ENCODE measurements around the gene FUCA1.
A peak's percentile ranks its signal among the peaks of the same experiment; 100 is the strongest.
"Not testable (repeated sequence)": the region's sequence is repeated elsewhere in the genome, so short reads cannot be mapped to it uniquely, and the experiment has no call there.

FUCA1 gene

GRCh38 chr1:23903754-23904153, 35.7 kb upstream of the FUCA1 start:
- no peaks in the 10 kb centered on the region for H3K9me3 Mint-ChIP-seq
- ATAC-seq, result no peak
- no peak overlapping the region for H3K27ac Mint-ChIP-seq
- DNase-seq (ENCODE audit: low spot score in 2 of 2), result no peak
- H3K36me3 Mint-ChIP-seq, result peaks cover 33% of the 10 kb centered on the region
- H3K4me3 Mint-ChIP-seq, result no peak overlapping the region
- peaks cover 44% of the 10 kb centered on the region for H3K4me1 Mint-ChIP-seq

GRCh38 chr1:23902321-23903278, 34.5 kb upstream of the FUCA1 start:
- H3K27ac Mint-ChIP-seq, result no peak overlapping the region

GRCh38 chr1:23900017-23900416, 31.9 kb upstream of the FUCA1 start:
- not testable (repeated sequence) for ATAC-seq; H3K9me3 Mint-ChIP-seq; H3K4me3 Mint-ChIP-seq; DNase-seq (ENCODE audit: low spot score in 2 of 2)
- Mint-ChIP-seq H3K27ac (peak overlapping the region; percentile 76), H3K4me1 (peaks cover 34% of the 10 kb centered on the region), H3K36me3 (peaks cover 29% of the 10 kb centered on the region)

More at GRCh38 chr1:23902321-23903278, 34.5 kb upstream of the FUCA1 start:
- ATAC-seq (no peak), DNase-seq (ENCODE audit: low spot score in 2 of 2) (no peak)
- Mint-ChIP-seq H3K4me3 (no peak overlapping the region), H3K9me3 (no peaks in the 10 kb centered on the region), H3K36me3 (peaks cover 33% of the 10 kb centered on the region), H3K4me1 (peaks cover 40% of the 10 kb centered on the region)

GRCh38 chr1:23899070-23899469, 31.0 kb upstream of the FUCA1 start:
- DNase-seq (ENCODE audit: low spot score in 2 of 2) (peak in 1 of 2 donors; percentile 69), ATAC-seq (peak; percentile 93)
- Mint-ChIP-seq H3K27ac (peak overlapping the region; percentile 76), H3K36me3 (peaks cover 20% of the 10 kb centered on the region), H3K9me3 (no peaks in the 10 kb centered on the region), H3K4me1 (peaks cover 24% of the 10 kb centered on the region), H3K4me3 (no peak overlapping the region)

GRCh38 chr1:23897083-23897482, 29.0 kb upstream of the FUCA1 start:
- no peaks in the 10 kb centered on the region for H3K9me3 Mint-ChIP-seq
- DNase-seq (ENCODE audit: low spot score in 2 of 2), result no peak
- peaks cover 18% of the 10 kb centered on the region for H3K36me3 Mint-ChIP-seq
- no peak overlapping the region for H3K4me3 Mint-ChIP-seq
- peaks cover 25% of the 10 kb centered on the region for H3K4me1 Mint-ChIP-seq
- ATAC-seq, result no peak
- H3K27ac Mint-ChIP-seq, result no peak overlapping the region

- H3K27ac Mint-ChIP-seq, result no peak overlapping the region
Measured at GRCh38 chr1:23896491-23896890, 28.4 kb upstream of the FUCA1 start.

GRCh38 chr1:23895993-23896392, 27.9 kb upstream of the FUCA1 start:
- no peak for DNase-seq (ENCODE audit: low spot score in 2 of 2)
- H3K27ac Mint-ChIP-seq, result no peak overlapping the region
- H3K4me3 Mint-ChIP-seq, result no peak overlapping the region
- H3K4me1 Mint-ChIP-seq, result peaks cover 30% of the 10 kb centered on the region
- H3K9me3 Mint-ChIP-seq, result no peaks in the 10 kb centered on the region
- H3K36me3 Mint-ChIP-seq, result peaks cover 18% of the 10 kb centered on the region
- ATAC-seq, result no peak

More at GRCh38 chr1:23896491-23896890, 28.4 kb upstream of the FUCA1 start:
- H3K36me3 Mint-ChIP-seq, result peaks cover 18% of the 10 kb centered on the region
- H3K4me3 Mint-ChIP-seq, result no peak overlapping the region
- DNase-seq (ENCODE audit: low spot score in 2 of 2), result no peak
- no peaks in the 10 kb centered on the region for H3K9me3 Mint-ChIP-seq
- H3K4me1 Mint-ChIP-seq, result peaks cover 30% of the 10 kb centered on the region
- ATAC-seq, result no peak

GRCh38 chr1:23895082-23895481, 27.0 kb upstream of the FUCA1 start:
- peaks cover 14% of the 10 kb centered on the region for H3K36me3 Mint-ChIP-seq
- ATAC-seq (no peak), DNase-seq (ENCODE audit: low spot score in 2 of 2) (no peak)
- no peak overlapping the region for H3K27ac Mint-ChIP-seq
- H3K4me1 Mint-ChIP-seq, result peaks cover 24% of the 10 kb centered on the region
- no peak overlapping the region for H3K4me3 Mint-ChIP-seq
- H3K9me3 Mint-ChIP-seq, result no peaks in the 10 kb centered on the region

- no peaks in the 10 kb centered on the region for H3K9me3 Mint-ChIP-seq
- no peak for DNase-seq (ENCODE audit: low spot score in 2 of 2)
- H3K27ac Mint-ChIP-seq, result no peak overlapping the region
- no peaks in the 10 kb centered on the region for H3K36me3 Mint-ChIP-seq
- H3K4me3 Mint-ChIP-seq, result no peak overlapping the region
- peaks cover 6% of the 10 kb centered on the region for H3K4me1 Mint-ChIP-seq
- ATAC-seq, result peak; percentile 19
Measured at GRCh38 chr1:23889074-23889473, 21.0 kb upstream of the FUCA1 start.

- Mint-ChIP-seq H3K27ac (no peak overlapping the region), H3K4me1 (no peaks in the 10 kb centered on the region), H3K9me3 (no peaks in the 10 kb centered on the region), H3K4me3 (no peak overlapping the region), H3K36me3 (peaks cover under 1% of the 10 kb centered on the region)
- ATAC-seq, result no peak
- DNase-seq (ENCODE audit: low spot score in 2 of 2), result no peak
Measured at GRCh38 chr1:23885222-23885621, 17.1 kb upstream of the FUCA1 start.

- H3K36me3 Mint-ChIP-seq, result peaks cover 4% of the 10 kb centered on the region
- no peaks in the 10 kb centered on the region for H3K4me1 Mint-ChIP-seq
- H3K27ac Mint-ChIP-seq, result no peak overlapping the region
- DNase-seq (ENCODE audit: low spot score in 2 of 2) (no peak), ATAC-seq (no peak)
- H3K4me3 Mint-ChIP-seq, result no peak overlapping the region
- H3K9me3 Mint-ChIP-seq, result peaks cover 9% of the 10 kb centered on the region
Measured at GRCh38 chr1:23882746-23883145, 14.7 kb upstream of the FUCA1 start.

- Mint-ChIP-seq H3K36me3 (peaks cover 4% of the 10 kb centered on the region), H3K4me3 (no peak overlapping the region), H3K9me3 (peaks cover 10% of the 10 kb centered on the region), H3K27ac (no peak overlapping the region), H3K4me1 (no peaks in the 10 kb centered on the region)
- ATAC-seq (no peak), DNase-seq (ENCODE audit: low spot score in 2 of 2) (no peak)
Measured at GRCh38 chr1:23879809-23880208, 11.7 kb upstream of the FUCA1 start.

GRCh38 chr1:23878668-23879067, 10.6 kb upstream of the FUCA1 start:
- H3K4me1 Mint-ChIP-seq, result no peaks in the 10 kb centered on the region
- H3K36me3 Mint-ChIP-seq, result peaks cover 4% of the 10 kb centered on the region
- ATAC-seq, result no peak
- peaks cover 10% of the 10 kb centered on the region for H3K9me3 Mint-ChIP-seq
- DNase-seq (ENCODE audit: low spot score in 2 of 2), result no peak
- H3K4me3 Mint-ChIP-seq, result no peak overlapping the region
- H3K27ac Mint-ChIP-seq, result no peak overlapping the region

GRCh38 chr1:23875382-23875781, 7.3 kb upstream of the FUCA1 start:
- H3K4me1 Mint-ChIP-seq, result no peaks in the 10 kb centered on the region
- H3K27ac Mint-ChIP-seq, result no peak overlapping the region
- H3K4me3 Mint-ChIP-seq, result no peak overlapping the region
- DNase-seq (ENCODE audit: low spot score in 2 of 2), result no peak
- peaks cover 4% of the 10 kb centered on the region for H3K36me3 Mint-ChIP-seq
- ATAC-seq, result no peak
- peaks cover 10% of the 10 kb centered on the region for H3K9me3 Mint-ChIP-seq

- H3K36me3 Mint-ChIP-seq, result no peaks in the 10 kb centered on the region
- DNase-seq (ENCODE audit: low spot score in 2 of 2), result no peak
- H3K9me3 Mint-ChIP-seq, result no peaks in the 10 kb centered on the region
- H3K4me1 Mint-ChIP-seq, result peaks cover 18% of the 10 kb centered on the region
- H3K27ac Mint-ChIP-seq, result no peak overlapping the region
- no peak for ATAC-seq
- no peak overlapping the region for H3K4me3 Mint-ChIP-seq
Measured at GRCh38 chr1:23872421-23872820, 4.3 kb upstream of the FUCA1 start.

- Mint-ChIP-seq H3K9me3 (no peaks in the 10 kb centered on the region), H3K36me3 (peaks cover 11% of the 10 kb centered on the region), H3K4me1 (peaks cover 24% of the 10 kb centered on the region), H3K4me3 (peak overlapping the region; percentile 74), H3K27ac (no peak overlapping the region)
- ATAC-seq, result no peak
- no peak for DNase-seq (ENCODE audit: low spot score in 2 of 2)
Measured at GRCh38 chr1:23869051-23869450, 961 bp upstream of the FUCA1 start.

Measured in stimulated activated effector memory CD8-positive, alpha-beta T cell treated with anti-CD3 and anti-CD28 coated beads, Interleukin-12 subunit alpha, Interleukin-12 subunit beta, amount 100 ng/mL, for 72 hours (primary cell).